SW 1271 (cell line): ENCODE results near the gene LTA.

Experiments
- DNase-seq, 2 experiments: peaks; one replicate each; lab custom pipeline; 2025; lab: John Stamatoyannopoulos, UW

Gene LTA, protein sequence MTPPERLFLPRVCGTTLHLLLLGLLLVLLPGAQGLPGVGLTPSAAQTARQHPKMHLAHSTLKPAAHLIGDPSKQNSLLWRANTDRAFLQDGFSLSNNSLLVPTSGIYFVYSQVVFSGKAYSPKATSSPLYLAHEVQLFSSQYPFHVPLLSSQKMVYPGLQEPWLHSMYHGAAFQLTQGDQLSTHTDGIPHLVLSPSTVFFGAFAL

DNA sequence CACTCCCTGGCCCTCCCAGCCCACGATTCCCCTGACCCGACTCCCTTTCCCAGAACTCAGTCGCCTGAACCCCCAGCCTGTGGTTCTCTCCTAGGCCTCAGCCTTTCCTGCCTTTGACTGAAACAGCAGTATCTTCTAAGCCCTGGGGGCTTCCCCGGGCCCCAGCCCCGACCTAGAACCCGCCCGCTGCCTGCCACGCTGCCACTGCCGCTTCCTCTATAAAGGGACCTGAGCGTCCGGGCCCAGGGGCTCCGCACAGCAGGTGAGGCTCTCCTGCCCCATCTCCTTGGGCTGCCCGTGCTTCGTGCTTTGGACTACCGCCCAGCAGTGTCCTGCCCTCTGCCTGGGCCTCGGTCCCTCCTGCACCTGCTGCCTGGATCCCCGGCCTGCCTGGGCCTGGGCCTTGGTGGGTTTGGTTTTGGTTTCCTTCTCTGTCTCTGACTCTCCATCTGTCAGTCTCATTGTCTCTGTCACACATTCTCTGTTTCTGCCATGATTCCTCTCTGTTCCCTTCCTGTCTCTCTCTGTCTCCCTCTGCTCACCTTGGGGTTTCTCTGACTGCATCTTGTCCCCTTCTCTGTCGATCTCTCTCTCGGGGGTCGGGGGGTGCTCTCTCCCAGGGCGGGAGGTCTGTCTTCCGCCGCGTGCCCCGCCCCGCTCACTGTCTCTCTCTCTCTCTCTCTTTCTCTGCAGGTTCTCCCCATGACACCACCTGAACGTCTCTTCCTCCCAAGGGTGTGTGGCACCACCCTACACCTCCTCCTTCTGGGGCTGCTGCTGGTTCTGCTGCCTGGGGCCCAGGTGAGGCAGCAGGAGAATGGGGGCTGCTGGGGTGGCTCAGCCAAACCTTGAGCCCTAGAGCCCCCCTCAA is at the start of gene LTA:
LTA (plus strand) TSS at position 249 of the 871 bp plus-strand sequence; CDS start at position 703, 454 bp downstream.
- no peak for DNase-seq

DNA sequence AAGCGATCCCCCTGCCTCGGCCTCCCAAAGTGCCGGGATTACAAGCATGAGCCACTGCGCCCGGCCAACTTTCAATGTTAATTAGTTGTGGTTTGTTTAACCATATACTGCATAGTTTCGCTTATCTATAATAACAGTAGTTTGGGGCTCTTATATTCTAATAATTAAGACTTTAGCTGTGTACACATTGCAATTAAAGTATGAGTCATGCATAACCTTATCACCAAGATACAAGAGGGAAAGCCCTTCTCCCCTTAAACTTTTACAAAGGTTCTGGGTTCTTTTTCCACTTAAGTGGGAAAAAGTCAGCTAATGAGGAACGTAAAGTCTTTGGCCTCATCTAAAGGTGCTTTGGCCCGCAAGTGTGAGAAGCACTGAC is 46.5 kb upstream of the LTA start:
- no peak for DNase-seq

- DNase-seq: peak in 1 of 2 experiments; percentile 50
Observed at GRCh38 chr6:31525932-31526591, 46.0 kb upstream of the LTA start.

DNA sequence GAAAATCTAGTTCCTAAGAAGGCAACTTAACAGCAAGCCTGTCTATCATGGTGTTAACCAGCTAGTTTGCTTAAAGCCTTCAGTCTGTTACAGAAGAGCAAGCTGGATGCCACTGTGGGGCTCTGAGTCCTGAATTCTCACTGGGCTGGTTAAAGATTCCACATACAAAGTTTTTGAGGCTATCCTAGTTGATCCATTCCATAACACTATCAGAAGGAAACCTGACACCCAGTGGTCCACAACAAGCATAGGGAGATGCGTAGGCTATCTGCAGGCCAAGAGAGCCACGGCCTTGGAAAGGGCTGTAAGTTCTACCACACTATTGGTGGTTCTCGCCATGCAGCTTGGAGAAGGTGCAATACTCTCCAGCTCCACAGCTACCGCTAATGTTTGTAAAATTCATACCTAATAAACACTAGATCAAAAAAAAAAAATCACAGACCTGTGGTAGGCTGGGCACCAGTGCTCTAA is 43.7 kb upstream of the LTA start:
- no peak for DNase-seq

DNA sequence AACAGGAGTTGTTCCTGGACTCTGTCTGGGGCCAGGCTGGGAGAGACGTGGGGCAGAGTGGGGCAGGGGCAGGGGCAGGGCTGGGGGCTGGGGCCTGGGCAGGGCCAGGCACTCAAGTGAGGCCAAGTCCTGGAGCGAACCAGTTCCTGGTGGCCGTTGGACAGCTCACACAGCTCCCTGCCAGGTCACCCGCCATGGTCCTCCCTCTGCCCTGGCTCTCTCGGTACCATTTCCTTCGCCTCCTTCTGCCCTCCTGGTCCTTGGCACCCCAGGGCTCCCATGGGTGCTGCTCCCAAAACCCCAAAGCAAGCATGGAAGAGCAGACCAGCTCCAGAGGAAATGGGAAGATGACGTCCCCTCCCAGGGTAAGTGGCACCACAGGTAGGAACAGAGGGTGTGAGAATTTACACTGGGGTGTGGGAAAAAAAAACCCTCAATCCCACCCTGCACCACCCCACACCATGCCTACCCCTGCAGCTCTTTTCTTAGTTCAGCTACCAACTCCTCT is 43.2 kb upstream of the LTA start, which contains the start of gene MCCD1:
MCCD1 (plus strand) TSS at position 142 of the 508 bp plus-strand sequence; CDS start at position 195, 53 bp downstream.
- DNase-seq: no peak

GRCh38 chr6:31529329-31530150 is 42.5 kb upstream of the LTA start:
- no peak for DNase-seq

GRCh38 chr6:31530659-31531058 is 41.4 kb upstream of the LTA start:
- DNase-seq: no peak

DNA sequence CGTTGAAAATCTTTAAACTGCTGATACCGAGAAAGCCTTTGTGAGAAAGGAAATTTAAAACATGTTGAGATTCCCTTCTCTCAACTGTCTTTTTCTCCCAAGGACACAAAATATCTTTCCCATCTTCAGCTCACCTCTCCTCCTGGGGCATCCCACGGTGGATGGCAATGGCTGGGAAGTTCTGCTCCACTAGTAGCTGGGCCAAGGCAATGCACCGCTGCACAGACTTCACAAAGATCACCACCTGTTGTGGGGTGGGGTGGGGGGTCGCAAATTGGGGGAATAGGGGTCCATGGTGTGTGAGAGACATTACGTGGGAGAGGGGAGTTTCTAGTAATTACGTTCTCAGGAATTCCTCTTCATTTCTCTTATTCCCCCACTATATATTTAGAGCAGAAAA is 40.9 kb upstream of the LTA start:
- no peak for DNase-seq

GRCh38 chr6:31531771-31532643 is 40.1 kb upstream of the LTA start:
- DNase-seq: no peak

- no peak for DNase-seq
Observed at GRCh38 chr6:31532644-31533454, 39.2 kb upstream of the LTA start.

DNA sequence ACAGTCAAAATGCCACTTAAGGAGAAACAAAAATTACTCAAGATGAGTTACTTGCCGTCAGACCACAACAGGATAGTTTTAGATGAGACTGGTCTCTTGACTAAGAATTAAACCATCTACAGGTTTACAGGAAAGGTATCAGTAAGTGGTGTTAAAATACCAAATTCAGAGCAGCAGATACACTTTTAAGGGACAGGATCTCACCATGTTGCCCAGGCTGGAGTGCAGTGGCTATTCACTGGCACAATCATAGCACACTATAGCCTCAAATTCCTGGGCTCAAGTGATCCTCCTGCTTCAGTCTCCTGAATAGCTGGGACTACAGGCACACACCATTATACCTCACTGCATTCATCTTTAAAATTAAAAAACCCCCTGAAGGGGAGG is 38.6 kb upstream of the LTA start:
- DNase-seq: no peak

DNA sequence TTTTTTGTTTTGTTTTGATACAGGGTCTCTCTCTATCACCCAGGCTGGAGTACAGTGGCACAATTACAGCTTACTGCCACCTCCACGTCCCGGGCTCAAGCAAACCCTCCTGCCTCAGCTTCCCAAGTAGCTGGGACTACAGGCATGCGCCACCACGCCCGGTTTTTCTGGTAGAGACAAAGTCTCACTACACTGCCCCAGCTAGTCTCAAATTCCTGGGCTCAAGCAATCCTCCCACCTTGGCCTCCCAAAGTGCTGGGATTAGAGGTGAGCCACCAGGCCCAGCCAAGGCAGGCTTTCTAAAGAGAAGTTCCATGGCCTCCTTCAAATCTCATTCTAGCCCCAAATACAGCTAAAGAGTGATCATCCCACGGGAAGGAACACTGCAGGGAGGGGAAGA is 38.1 kb upstream of the LTA start:
- no peak for DNase-seq

DNA sequence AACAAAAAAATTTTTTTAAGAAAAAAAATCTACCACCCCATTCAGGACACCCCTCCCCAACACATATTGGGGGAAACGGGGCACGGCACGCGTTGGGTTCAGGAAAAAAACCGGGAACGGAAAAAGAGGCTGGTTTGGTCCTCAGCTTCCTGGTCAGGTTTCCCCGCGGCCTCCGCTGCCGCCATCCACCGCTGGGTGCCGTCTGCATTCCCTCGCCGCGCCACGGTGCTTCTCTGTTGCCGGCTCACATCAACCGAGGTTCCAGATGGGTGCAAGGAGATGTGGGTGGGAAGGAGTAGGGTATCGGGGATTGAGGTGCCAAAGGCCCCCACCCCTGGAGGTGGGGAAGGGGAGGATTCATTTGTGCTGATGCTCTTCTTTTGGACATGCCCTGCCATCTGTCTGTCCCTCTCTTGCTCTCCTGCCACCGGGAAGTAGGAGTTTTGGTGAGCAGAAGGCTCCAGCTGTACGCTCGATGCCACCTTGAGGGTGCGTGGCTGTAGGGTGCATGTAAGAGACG is 37.5 kb upstream of the LTA start:
- DNase-seq: no peak

GRCh38 chr6:31535538-31536324 is 36.4 kb upstream of the LTA start:
- DNase-seq: no peak

DNA sequence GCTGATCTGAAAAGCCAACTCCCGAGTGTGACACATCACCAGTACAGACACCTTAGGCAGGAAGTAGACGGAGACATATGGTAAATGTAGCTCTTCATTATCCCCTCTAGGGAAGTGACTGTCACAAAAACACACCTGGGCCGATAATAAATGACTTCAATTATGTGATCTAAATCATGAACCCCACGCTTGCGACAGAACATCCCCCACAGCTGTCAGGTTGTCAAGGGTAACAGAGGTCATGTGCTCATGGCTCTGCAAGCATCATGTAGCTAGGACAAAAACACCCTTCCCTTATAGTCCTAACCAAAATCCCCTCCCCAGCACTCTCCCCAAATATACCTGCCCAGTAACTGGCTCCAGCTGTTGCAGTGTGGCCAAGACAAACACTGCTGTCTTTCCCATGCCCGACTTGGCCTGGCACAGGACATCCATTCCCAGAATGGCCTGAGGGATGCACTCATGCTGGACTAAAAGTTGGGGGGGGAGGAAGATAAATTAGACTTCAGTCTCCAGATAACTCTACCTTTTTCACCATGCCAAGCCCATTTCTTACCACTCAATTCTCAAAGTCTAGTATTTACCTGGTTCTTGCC is 33.2 kb upstream of the LTA start:
- DNase-seq: no peak

DNA sequence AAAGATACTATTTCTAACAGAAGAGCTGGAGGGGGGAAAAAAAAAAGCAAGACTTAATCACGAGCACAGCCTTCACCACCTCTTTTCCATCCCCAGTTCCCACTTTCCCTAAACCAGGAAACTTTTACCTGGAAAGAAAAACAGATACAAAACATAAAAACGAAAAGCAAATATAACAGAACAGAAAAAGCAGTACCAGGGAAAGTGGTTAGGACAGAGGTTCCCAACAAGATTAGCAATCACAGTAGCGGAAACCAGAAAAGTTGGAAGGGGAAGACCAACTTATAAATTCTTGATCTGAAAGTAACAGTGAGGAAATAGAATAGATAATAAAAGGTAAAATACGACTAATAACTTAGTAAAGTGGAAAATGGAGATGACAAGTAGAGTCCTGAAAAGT is 31.4 kb upstream of the LTA start:
- no peak for DNase-seq

GRCh38 chr6:31541059-31541657 is 30.9 kb upstream of the LTA start:
- DNase-seq: peak in 1 of 2 experiments; percentile 59
